Measurements from ENCODE around the gene SLC25A21. TPM values are rescaled to one million over a fixed set of nuclear protein-coding genes. Genes with fewer than 3 reads are reported as not detected.

SLC25A21 gene
- total RNA-seq, 5 donors from 2014 or later (not counting 1 experiment from before 2014, with no cell fraction given), result not detected

DNA sequence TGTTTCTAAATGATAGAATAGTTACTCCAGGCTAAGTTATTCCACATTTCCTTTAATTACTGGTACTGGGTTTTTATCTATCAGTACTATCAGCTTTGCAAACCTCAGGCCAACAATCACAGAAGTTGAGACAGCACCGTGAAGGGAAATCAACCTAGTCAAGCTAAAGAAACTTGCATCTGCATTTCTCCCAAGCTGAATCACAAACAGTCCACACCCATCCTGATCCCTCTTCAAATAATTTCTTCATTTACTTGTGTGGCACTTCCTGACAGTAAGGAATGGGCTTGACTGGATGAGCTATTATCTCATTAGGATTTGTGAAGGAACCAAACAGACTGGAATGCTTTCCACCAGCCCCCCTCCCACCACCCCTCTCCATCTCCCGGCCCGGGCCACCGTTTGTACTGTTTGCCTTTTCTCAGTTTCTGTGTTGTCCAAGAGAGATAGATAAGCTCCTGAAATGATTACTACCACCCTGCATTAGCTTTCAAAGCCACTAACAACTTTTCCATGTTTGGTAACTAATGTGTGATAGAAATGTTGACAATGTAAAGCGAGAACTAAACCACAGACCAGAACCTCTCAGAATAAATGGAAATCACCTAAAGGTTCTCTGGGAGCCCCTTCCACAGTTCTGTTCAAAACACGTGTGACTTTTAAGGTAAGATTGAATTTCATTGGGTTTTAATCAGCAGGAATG lies 236.3 kb downstream of the SLC25A21 start:
- DNase-seq, result no peak
- Mint-ChIP-seq H3K27ac (no peak overlapping the region), H3K36me3 (no peaks in the 10 kb centered on the region), H3K9me3 (no peaks in the 10 kb centered on the region), H3K27me3 (no peaks in the 10 kb centered on the region), H3K4me3 (no peak overlapping the region), H3K4me1 (no peaks in the 10 kb centered on the region)
- CTCF ChIA-PET, result no interaction called here
- Histone ChIP-seq H3K9me3 (no peaks in the 10 kb centered on the region), H3K4me1 (ENCODE audit: control insufficient read depth in 1 of 2, extremely low read depth in 1 of 2, insufficient read depth in 2 of 2, low read length in 2 of 2) (no peaks in the 10 kb centered on the region), H3K27me3 (replicated peaks in 1 of 2; ENCODE audit: control insufficient read depth in 2 of 2, extremely low read depth in 1 of 2, insufficient read depth in 2 of 2, low read length in 1 of 2) (no peaks in the 10 kb centered on the region), H3K4me3 (ENCODE audit: control insufficient read depth in 1 of 2, extremely low read depth in 1 of 2, low read length in 1 of 2) (no peak overlapping the region), H3K27ac (ENCODE audit: low read length) (no peak overlapping the region), H3K36me3 (ENCODE audit: control insufficient read depth in 2 of 2, extremely low read depth in 1 of 2, insufficient read depth in 1 of 2, low read length in 1 of 2) (no peaks in the 10 kb centered on the region)
- POLR2A ChIA-PET, result interaction anchor here in 1 of 2 donors (0.7 kb wide), 1 partner anchor 267 kb away, joined by 7 read pairs; no protein-coding TSS in a partner anchor
- no peak for ATAC-seq (replicated peaks in 1 of 4)
- WGBS (ENCODE audit: insufficient coverage), result 33% methylated on average over 1 of the region's 6 CpGs

DNA sequence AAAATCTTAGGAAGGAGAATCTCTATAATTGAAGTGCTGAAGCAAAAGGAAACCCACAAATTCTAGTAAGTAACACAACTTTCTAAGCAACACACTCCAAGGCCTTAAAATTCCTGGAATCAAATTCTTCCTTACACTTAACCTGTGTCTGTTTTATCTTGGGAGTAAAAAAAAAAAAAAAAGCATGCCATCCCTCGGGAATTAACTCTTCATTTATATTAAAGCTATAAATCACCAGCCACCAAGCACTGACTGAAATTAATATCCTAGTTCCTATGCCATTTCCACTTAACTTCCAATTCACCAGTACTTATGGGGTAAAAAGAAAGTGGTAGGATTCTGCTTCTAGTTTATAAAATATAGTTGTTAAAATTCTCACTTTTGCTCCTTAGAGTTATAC lies 238.1 kb downstream of the SLC25A21 start:
- Histone ChIP-seq H3K4me3 (ENCODE audit: control insufficient read depth in 1 of 2, extremely low read depth in 1 of 2, low read length in 1 of 2) (no peak overlapping the region), H3K27ac (ENCODE audit: low read length) (no peak overlapping the region), H3K9me3 (no peaks in the 10 kb centered on the region), H3K27me3 (replicated peaks in 1 of 2; ENCODE audit: control insufficient read depth in 2 of 2, extremely low read depth in 1 of 2, insufficient read depth in 2 of 2, low read length in 1 of 2) (no peaks in the 10 kb centered on the region), H3K4me1 (ENCODE audit: control insufficient read depth in 1 of 2, extremely low read depth in 1 of 2, insufficient read depth in 2 of 2, low read length in 2 of 2) (no peaks in the 10 kb centered on the region), H3K36me3 (ENCODE audit: control insufficient read depth in 2 of 2, extremely low read depth in 1 of 2, insufficient read depth in 1 of 2, low read length in 1 of 2) (no peaks in the 10 kb centered on the region)
- no peak for DNase-seq
- Mint-ChIP-seq H3K27me3 (no peaks in the 10 kb centered on the region), H3K9me3 (peaks cover 0 to 2% (median 0%) of the 10 kb centered on the region in 3 donors), H3K4me1 (no peaks in the 10 kb centered on the region), H3K27ac (no peak overlapping the region), H3K4me3 (no peak overlapping the region), H3K36me3 (no peaks in the 10 kb centered on the region)
- ATAC-seq (replicated peaks in 1 of 4), result no peak
- ChIA-PET CTCF (interaction anchor here in 1 of 2 donors (0.6 kb wide), 1 partner anchor 112 kb away, joined by 3 read pairs; no protein-coding TSS in a partner anchor), POLR2A (no interaction called here)
- no CpG with 5 or more reads among the region's 1 CpG for WGBS (ENCODE audit: insufficient coverage)

DNA sequence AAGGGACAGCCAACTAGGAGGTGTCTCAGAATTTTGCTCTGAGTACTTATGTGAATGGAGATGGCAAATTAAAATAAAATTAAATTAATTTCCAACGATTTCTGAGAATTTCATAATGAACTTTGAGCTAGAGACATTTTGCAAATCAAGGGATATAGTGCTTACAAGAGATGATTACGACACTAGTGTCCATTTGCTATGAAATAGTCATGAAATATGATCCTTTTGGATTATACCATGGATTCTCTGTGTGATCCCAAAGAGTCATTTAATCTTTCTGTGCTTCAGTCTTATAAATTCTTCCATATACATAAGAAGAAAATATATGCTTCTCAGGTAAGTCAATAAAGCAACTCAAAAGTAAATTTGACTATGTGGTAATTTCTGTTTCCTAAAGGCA lies 240.6 kb downstream of the SLC25A21 start:
- H3K27ac Mint-ChIP-seq, result no peak overlapping the region
- Histone ChIP-seq H3K4me1 (ENCODE audit: control insufficient read depth in 1 of 2, extremely low read depth in 1 of 2, insufficient read depth in 2 of 2, low read length in 2 of 2) (no peaks in the 10 kb centered on the region), H3K9me3 (no peaks in the 10 kb centered on the region), H3K27ac (ENCODE audit: low read length) (no peak overlapping the region), H3K4me3 (ENCODE audit: control insufficient read depth in 1 of 2, extremely low read depth in 1 of 2, low read length in 1 of 2) (no peak overlapping the region), H3K27me3 (replicated peaks in 1 of 2; ENCODE audit: control insufficient read depth in 2 of 2, extremely low read depth in 1 of 2, insufficient read depth in 2 of 2, low read length in 1 of 2) (no peaks in the 10 kb centered on the region), H3K36me3 (ENCODE audit: control insufficient read depth in 2 of 2, extremely low read depth in 1 of 2, insufficient read depth in 1 of 2, low read length in 1 of 2) (no peaks in the 10 kb centered on the region)
- no peaks in the 10 kb centered on the region for H3K27me3 Mint-ChIP-seq
- ChIA-PET CTCF (no interaction called here), POLR2A (no interaction called here)
- H3K4me3 Mint-ChIP-seq, result no peak overlapping the region
- DNase-seq (no peak), ATAC-seq (replicated peaks in 1 of 4) (no peak)
- peaks cover 0 to 2% (median 0%) of the 10 kb centered on the region in 3 donors for H3K9me3 Mint-ChIP-seq
- H3K4me1 Mint-ChIP-seq, result no peaks in the 10 kb centered on the region
- no peaks in the 10 kb centered on the region for H3K36me3 Mint-ChIP-seq
- WGBS (ENCODE audit: insufficient coverage), result no CpG with 5 or more reads among the region's 2 CpGs

DNA sequence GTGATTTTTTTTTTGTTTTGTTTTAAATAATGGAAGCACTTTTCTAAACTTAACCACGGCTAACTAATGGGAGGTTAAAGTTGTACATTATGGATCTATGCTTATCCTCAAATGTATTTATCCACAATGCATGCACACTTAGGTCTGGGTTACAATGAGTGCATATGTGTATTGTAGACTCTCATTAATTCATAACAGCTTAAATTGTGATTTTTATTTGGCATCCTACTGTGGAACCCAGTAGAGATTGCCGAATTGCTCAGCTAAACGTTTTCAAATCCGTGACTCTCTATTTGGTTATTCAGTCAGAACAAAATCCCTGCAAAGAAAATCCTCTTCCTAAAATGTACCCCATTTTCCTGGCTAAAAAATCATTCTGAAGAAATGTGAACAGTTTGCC lies 244.0 kb downstream of the SLC25A21 start:
- Histone ChIP-seq H3K4me1 (ENCODE audit: control insufficient read depth in 1 of 2, extremely low read depth in 1 of 2, insufficient read depth in 2 of 2, low read length in 2 of 2) (no peaks in the 10 kb centered on the region), H3K27ac (ENCODE audit: low read length) (no peak overlapping the region), H3K27me3 (replicated peaks in 1 of 2; ENCODE audit: control insufficient read depth in 2 of 2, extremely low read depth in 1 of 2, insufficient read depth in 2 of 2, low read length in 1 of 2) (no peaks in the 10 kb centered on the region), H3K9me3 (no peaks in the 10 kb centered on the region), H3K4me3 (ENCODE audit: control insufficient read depth in 1 of 2, extremely low read depth in 1 of 2, low read length in 1 of 2) (no peak overlapping the region), H3K36me3 (ENCODE audit: control insufficient read depth in 2 of 2, extremely low read depth in 1 of 2, insufficient read depth in 1 of 2, low read length in 1 of 2) (no peaks in the 10 kb centered on the region)
- Mint-ChIP-seq H3K36me3 (no peaks in the 10 kb centered on the region), H3K9me3 (peaks cover 0 to 2% (median 0%) of the 10 kb centered on the region in 3 donors), H3K27me3 (no peaks in the 10 kb centered on the region), H3K4me3 (no peak overlapping the region), H3K27ac (no peak overlapping the region), H3K4me1 (no peaks in the 10 kb centered on the region)
- no peak for DNase-seq
- WGBS (ENCODE audit: insufficient coverage), result no CpG with 5 or more reads among the region's 4 CpGs
- no peak for ATAC-seq (replicated peaks in 1 of 4)
- CTCF ChIA-PET, result no interaction called here
- POLR2A ChIA-PET, result no interaction called here

DNA sequence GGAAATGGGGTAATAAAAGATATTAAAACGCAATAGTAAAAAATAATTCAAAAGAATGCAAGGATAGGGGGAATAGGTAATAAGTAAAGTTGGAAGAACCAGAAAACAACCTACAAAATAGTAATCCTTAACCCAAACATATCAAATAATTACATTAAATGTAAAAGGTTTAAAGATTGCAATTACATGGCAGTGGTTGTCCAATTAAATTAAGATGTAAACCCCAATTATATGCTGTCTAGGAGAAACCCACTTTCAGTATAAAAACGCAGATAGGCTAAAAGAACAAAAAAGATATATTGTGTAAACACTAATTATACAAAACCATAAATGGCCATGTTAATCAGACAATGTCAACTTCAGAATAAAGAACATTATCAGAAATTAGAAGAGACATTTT lies 247.3 kb downstream of the SLC25A21 start:
- no peak for DNase-seq
- H3K27ac Mint-ChIP-seq, result no peak overlapping the region
- CTCF ChIA-PET, result no interaction called here

DNA sequence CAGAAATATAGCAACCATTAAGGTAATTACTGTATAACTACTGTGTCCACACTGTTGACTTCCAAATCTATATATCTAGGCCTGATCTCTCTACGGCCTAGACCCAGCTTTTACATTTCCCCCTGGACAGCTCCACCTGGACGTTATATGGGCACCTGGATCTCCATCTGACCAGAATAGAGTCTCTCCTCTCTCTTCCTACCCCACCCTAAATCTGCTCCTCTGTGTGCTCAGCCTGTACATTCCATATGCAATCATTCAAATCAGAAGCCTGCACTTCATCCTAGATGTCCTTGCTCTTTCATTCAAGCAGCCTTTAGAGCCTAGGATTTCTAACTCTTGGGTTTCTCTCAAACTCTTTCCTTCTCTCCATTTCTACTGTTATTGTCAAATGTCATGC lies 255.7 kb downstream of the SLC25A21 start:
- Mint-ChIP-seq H3K9me3 (no peaks in the 10 kb centered on the region), H3K36me3 (no peaks in the 10 kb centered on the region), H3K27ac (no peak overlapping the region), H3K4me1 (no peaks in the 10 kb centered on the region), H3K4me3 (no peak overlapping the region), H3K27me3 (no peaks in the 10 kb centered on the region)
- DNase-seq (no peak), ATAC-seq (replicated peaks in 1 of 4) (no peak)
- ChIA-PET POLR2A (no interaction called here), CTCF (no interaction called here)
- H3K27me3 ChIP-seq (replicated peaks in 1 of 2; ENCODE audit: control insufficient read depth in 2 of 2, extremely low read depth in 1 of 2, insufficient read depth in 2 of 2, low read length in 1 of 2), result no peaks in the 10 kb centered on the region
- H3K4me3 ChIP-seq (ENCODE audit: control insufficient read depth in 1 of 2, extremely low read depth in 1 of 2, low read length in 1 of 2), result no peak overlapping the region
- no peak overlapping the region for H3K27ac ChIP-seq (ENCODE audit: low read length)
- 66% methylated on average over 2 of the region's 2 CpGs for WGBS (ENCODE audit: insufficient coverage)
- H3K4me1 ChIP-seq (ENCODE audit: control insufficient read depth in 1 of 2, extremely low read depth in 1 of 2, insufficient read depth in 2 of 2, low read length in 2 of 2), result no peaks in the 10 kb centered on the region
- H3K36me3 ChIP-seq (ENCODE audit: control insufficient read depth in 2 of 2, extremely low read depth in 1 of 2, insufficient read depth in 1 of 2, low read length in 1 of 2), result no peaks in the 10 kb centered on the region
- H3K9me3 ChIP-seq, result no peaks in the 10 kb centered on the region

More for the DNA sequence above, 247.3 kb downstream of the SLC25A21 start:
- no peaks in the 10 kb centered on the region for H3K4me1 ChIP-seq (ENCODE audit: control insufficient read depth in 1 of 2, extremely low read depth in 1 of 2, insufficient read depth in 2 of 2, low read length in 2 of 2)
- H3K27me3 ChIP-seq (replicated peaks in 1 of 2; ENCODE audit: control insufficient read depth in 2 of 2, extremely low read depth in 1 of 2, insufficient read depth in 2 of 2, low read length in 1 of 2), result no peaks in the 10 kb centered on the region
- no peak overlapping the region for H3K27ac ChIP-seq (ENCODE audit: low read length)
- Mint-ChIP-seq H3K9me3 (peaks cover 0 to 4% (median 0%) of the 10 kb centered on the region in 3 donors), H3K4me3 (no peak overlapping the region), H3K4me1 (no peaks in the 10 kb centered on the region), H3K27me3 (no peaks in the 10 kb centered on the region), H3K36me3 (no peaks in the 10 kb centered on the region)
- H3K4me3 ChIP-seq (ENCODE audit: control insufficient read depth in 1 of 2, extremely low read depth in 1 of 2, low read length in 1 of 2), result no peak overlapping the region
- no peak for ATAC-seq (replicated peaks in 1 of 4)
- no peaks in the 10 kb centered on the region for H3K9me3 ChIP-seq
- H3K36me3 ChIP-seq (ENCODE audit: control insufficient read depth in 2 of 2, extremely low read depth in 1 of 2, insufficient read depth in 1 of 2, low read length in 1 of 2), result no peaks in the 10 kb centered on the region
- WGBS (ENCODE audit: insufficient coverage), result no CpG with 5 or more reads among the region's 2 CpGs
- POLR2A ChIA-PET, result no interaction called here

DNA sequence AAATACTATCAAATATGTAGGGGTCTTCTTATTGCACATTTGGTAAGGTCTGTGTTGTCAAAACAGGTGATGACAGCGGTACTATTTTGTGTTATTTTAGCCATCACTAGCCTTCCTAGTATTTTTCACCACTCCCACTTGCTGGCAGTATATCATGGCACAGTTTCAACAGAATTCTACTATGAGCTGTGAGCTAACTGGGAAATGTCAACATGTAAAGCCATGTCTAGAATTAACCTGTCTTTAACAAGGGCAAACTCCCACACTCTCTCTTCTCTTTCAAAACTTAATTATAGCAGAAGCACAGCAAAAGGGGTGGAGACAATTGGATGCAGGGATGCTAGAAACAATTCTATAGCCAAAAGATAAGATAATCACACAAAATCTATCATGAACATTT lies 257.3 kb downstream of the SLC25A21 start:
- Histone ChIP-seq H3K27ac (ENCODE audit: low read length) (no peak overlapping the region), H3K4me3 (ENCODE audit: control insufficient read depth in 1 of 2, extremely low read depth in 1 of 2, low read length in 1 of 2) (no peak overlapping the region), H3K36me3 (ENCODE audit: control insufficient read depth in 2 of 2, extremely low read depth in 1 of 2, insufficient read depth in 1 of 2, low read length in 1 of 2) (no peaks in the 10 kb centered on the region), H3K27me3 (replicated peaks in 1 of 2; ENCODE audit: control insufficient read depth in 2 of 2, extremely low read depth in 1 of 2, insufficient read depth in 2 of 2, low read length in 1 of 2) (no peaks in the 10 kb centered on the region), H3K4me1 (ENCODE audit: control insufficient read depth in 1 of 2, extremely low read depth in 1 of 2, insufficient read depth in 2 of 2, low read length in 2 of 2) (no peaks in the 10 kb centered on the region), H3K9me3 (no peaks in the 10 kb centered on the region)
- WGBS (ENCODE audit: insufficient coverage), result no CpG with 5 or more reads among the region's 1 CpG
- no peak overlapping the region for H3K4me3 Mint-ChIP-seq
- ChIA-PET CTCF (no interaction called here), POLR2A (no interaction called here)
- no peak overlapping the region for H3K27ac Mint-ChIP-seq
- no peaks in the 10 kb centered on the region for H3K27me3 Mint-ChIP-seq
- H3K4me1 Mint-ChIP-seq, result no peaks in the 10 kb centered on the region
- H3K9me3 Mint-ChIP-seq, result no peaks in the 10 kb centered on the region
- no peaks in the 10 kb centered on the region for H3K36me3 Mint-ChIP-seq
- ATAC-seq (replicated peaks in 1 of 4) (no peak), DNase-seq (no peak)
